Trophoblast cell (in vitro differentiated cells and primary cell): ENCODE measurements around the gene CASTOR1.

ENCODE experiments used
- DNase-seq, 2 donors: peaks; one replicate each; pipeline ENCODE4 v3.0.0-alpha.2; 2016
- H2AFZ ChIP-seq: 2 replicates; pipeline ENCODE4 v1.6.1; 2013; ENCODE audit warnings: low read length, moderate library complexity, mild to moderate bottlenecking; ENCODE audit not compliant: insufficient read depth, poor library complexity
- H2AK5ac ChIP-seq: 2 replicates; pipeline ENCODE4 v1.6.1; 2013; ENCODE audit warnings: mild to moderate bottlenecking, low read length
- H2BK120ac ChIP-seq: 2 replicates; pipeline ENCODE4 v1.6.1; 2013; ENCODE audit warnings: low read length, mild to moderate bottlenecking, moderate library complexity; ENCODE audit not compliant: insufficient read depth, poor library complexity
- H2BK12ac ChIP-seq: 2 replicates; pipeline ENCODE4 v1.6.1; 2013; ENCODE audit warnings: mild to moderate bottlenecking, low read length, moderate library complexity
- H2BK5ac ChIP-seq: 2 replicates; pipeline ENCODE4 v1.6.1; 2013; ENCODE audit warnings: low read length, low read depth, moderate library complexity, mild to moderate bottlenecking; ENCODE audit not compliant: poor library complexity
- H3K14ac ChIP-seq: 2 replicates; pipeline ENCODE4 v1.6.1; 2013; ENCODE audit warnings: mild to moderate bottlenecking, low read length
- H3K18ac ChIP-seq: 2 replicates; pipeline ENCODE4 v1.6.1; 2013; ENCODE audit warnings: mild to moderate bottlenecking, low read length
- H3K23ac ChIP-seq: 2 replicates; pipeline ENCODE4 v1.6.1; 2013; ENCODE audit warnings: low read length
- H3K27ac ChIP-seq: 2 replicates; pipeline ENCODE4 v1.5.1; 2013; ENCODE audit warnings: low read depth, mild to moderate bottlenecking, inconsistent platforms, low read length, moderate library complexity
- H3K27me3 ChIP-seq: 2 replicates; pipeline ENCODE4 v1.6.1; 2013; ENCODE audit warnings: inconsistent platforms, mild to moderate bottlenecking, low read length, moderate library complexity; ENCODE audit not compliant: insufficient read depth
- H3K36me3 ChIP-seq, 2 experiments: 1 replicate in 1 of 2; 2 replicates in 1 of 2; pipeline ENCODE4 v1.6.1; 2013; ENCODE audit warnings: low read length in 2 of 2, mild to moderate bottlenecking in 2 of 2, moderate library complexity in 1 of 2; ENCODE audit not compliant: insufficient read depth in 2 of 2, control insufficient read depth in 1 of 2
- H3K4ac ChIP-seq: 2 replicates; pipeline ENCODE4 v1.6.1; 2013; ENCODE audit warnings: low read depth, mild to moderate bottlenecking, low read length, moderate library complexity
- H3K4me1 ChIP-seq, 2 experiments: 1 replicate in 1 of 2; 2 replicates in 1 of 2; pipeline ENCODE4 v1.6.1; 2013; ENCODE audit warnings: low read length in 2 of 2, mild to moderate bottlenecking in 2 of 2, moderate library complexity in 1 of 2; ENCODE audit not compliant: insufficient read depth in 2 of 2, control insufficient read depth in 1 of 2
- H3K4me2 ChIP-seq: 2 replicates; pipeline ENCODE4 v1.6.1; 2013; ENCODE audit warnings: inconsistent platforms, mild to moderate bottlenecking, low read length, moderate library complexity
- H3K4me3 ChIP-seq: 2 replicates; pipeline ENCODE4 v1.5.1; 2013; ENCODE audit warnings: mild to moderate bottlenecking, low read depth, low read length, inconsistent platforms
- H3K79me1 ChIP-seq: one replicate; pipeline ENCODE4 v1.6.1; 2013; ENCODE audit warnings: low read length
- H3K79me2 ChIP-seq: 2 replicates; pipeline ENCODE4 v1.6.1; 2013; ENCODE audit warnings: low read length, mild to moderate bottlenecking; ENCODE audit not compliant: control insufficient read depth, insufficient read depth, poor library complexity
- H3K9ac ChIP-seq: 2 replicates; pipeline ENCODE4 v1.6.1; 2013; ENCODE audit warnings: mild to moderate bottlenecking, low read length
- H3K9me3 ChIP-seq: 2 replicates; pipeline ENCODE4 v1.6.1; 2013; ENCODE audit warnings: low read depth, mild to moderate bottlenecking, control low read depth, inconsistent platforms, low read length; ENCODE audit not compliant: insufficient read depth
- H4K12ac ChIP-seq: 2 replicates; pipeline ENCODE4 v1.6.1; 2013; ENCODE audit warnings: low read depth, mild to moderate bottlenecking, low read length, moderate library complexity
- H4K8ac ChIP-seq: 2 replicates; pipeline ENCODE4 v1.6.1; 2013; ENCODE audit warnings: low read depth, mild to moderate bottlenecking, low read length, moderate library complexity
- H4K91ac ChIP-seq: one replicate; pipeline ENCODE4 v1.6.1; 2013; ENCODE audit warnings: low read depth, mild to moderate bottlenecking, low read length, moderate library complexity
- WGBS: extraction: QIAGEN DNeasy Blood & Tissue Kit; methylation state at CpG from one replicate; pipeline ENCODE4 v1.1.7; 2013; ENCODE audit warnings: missing lambda C conversion rate; ENCODE audit not compliant: insufficient read length, insufficient coverage; ENCODE audit errors: extremely low coverage; 5-methylcytosine and 5-hydroxymethylcytosine counted together

Gene CASTOR1

GRCh38 chr22:30290342-30291057 is 1.2 kb upstream of the CASTOR1 start:
- Histone ChIP-seq H3K9ac (no peak overlapping the region), H2AFZ (no peak overlapping the region), H3K4me3 (no peak overlapping the region), H2BK12ac (no peak overlapping the region), H3K4me1 (peaks cover 24 to 27% of the 10 kb centered on the region in 2 experiments), H3K27me3 (no peaks in the 10 kb centered on the region), H3K9me3 (peaks cover 3% of the 10 kb centered on the region), H2BK120ac (no peak overlapping the region), H3K79me2 (peaks cover 6% of the 10 kb centered on the region), H3K4ac (no peak overlapping the region), H3K36me3 (peaks cover 55 to 57% of the 10 kb centered on the region in 2 experiments), H3K79me1 (peaks cover 10% of the 10 kb centered on the region), H4K8ac (no peak overlapping the region), H2BK5ac (no peak overlapping the region), H4K91ac (no peak overlapping the region), H3K23ac (no peak overlapping the region), H3K27ac (peak overlapping the region; percentile 54), H3K4me2 (no peak overlapping the region), H2AK5ac (peak overlapping the region; percentile 21), H3K18ac (peak overlapping the region; percentile 0), H3K14ac (peak overlapping the region; percentile 26), H4K12ac (no peak overlapping the region)
- peak; percentile 62 to 70 for DNase-seq
- WGBS, result no CpG with 5 or more reads among the region's 3 CpGs

GRCh38 chr22:30289980-30290313 is 642 bp upstream of the CASTOR1 start:
- H2BK12ac ChIP-seq, result no peak overlapping the region
- H2BK120ac ChIP-seq, result no peak overlapping the region
- peak overlapping the region; percentile 10 for H4K91ac ChIP-seq
- H3K27ac ChIP-seq, result peak overlapping the region; percentile 54
- peaks cover 10% of the 10 kb centered on the region for H3K79me1 ChIP-seq
- H3K9ac ChIP-seq, result no peak overlapping the region
- peaks cover 55 to 57% of the 10 kb centered on the region in 2 experiments for H3K36me3 ChIP-seq
- peak overlapping the region; percentile 33 for H3K4me3 ChIP-seq
- peak overlapping the region; percentile 33 for H4K8ac ChIP-seq
- H3K4me2 ChIP-seq, result peak overlapping the region; percentile 61
- peaks cover 6% of the 10 kb centered on the region for H3K79me2 ChIP-seq
- no peaks in the 10 kb centered on the region for H3K27me3 ChIP-seq
- no peak overlapping the region for H4K12ac ChIP-seq
- no peak overlapping the region for H3K14ac ChIP-seq
- DNase-seq, result no peak
- peaks cover 3% of the 10 kb centered on the region for H3K9me3 ChIP-seq
- peaks cover 24 to 27% of the 10 kb centered on the region in 2 experiments for H3K4me1 ChIP-seq
- no CpG with 5 or more reads among the region's 12 CpGs for WGBS
- no peak overlapping the region for H2AK5ac ChIP-seq
- no peak overlapping the region for H2AFZ ChIP-seq
- no peak overlapping the region for H3K4ac ChIP-seq
- no peak overlapping the region for H3K18ac ChIP-seq
- no peak overlapping the region for H3K23ac ChIP-seq
- peak overlapping the region; percentile 7 for H2BK5ac ChIP-seq

- Histone ChIP-seq H3K4me1 (peaks cover 24 to 27% of the 10 kb centered on the region in 2 experiments), H2BK120ac (peak overlapping the region; percentile 72), H3K9me3 (peaks cover 3% of the 10 kb centered on the region), H2BK5ac (peak overlapping the region; percentile 81), H3K18ac (peak overlapping the region; percentile 31), H3K23ac (no peak overlapping the region), H3K4me3 (peak overlapping the region; percentile 84), H2AK5ac (peak overlapping the region; percentile 5), H4K12ac (peak overlapping the region; percentile 43), H2BK12ac (peak overlapping the region; percentile 51), H4K91ac (peak overlapping the region; percentile 77), H3K27me3 (no peaks in the 10 kb centered on the region), H3K27ac (peak overlapping the region; percentile 77), H3K4me2 (peak overlapping the region; percentile 81), H3K79me1 (peaks cover 10% of the 10 kb centered on the region), H3K36me3 (peaks cover 51 to 55% of the 10 kb centered on the region in 2 experiments), H3K4ac (peak overlapping the region; percentile 58), H3K14ac (peak overlapping the region; percentile 87), H3K79me2 (peaks cover 6% of the 10 kb centered on the region), H4K8ac (peak overlapping the region; percentile 20), H3K9ac (peak overlapping the region; percentile 70), H2AFZ (peak overlapping the region; percentile 5)
- WGBS, result no CpG with 5 or more reads among the region's 27 CpGs
- DNase-seq, result no peak
Measured at GRCh38 chr22:30288419-30289140, 725 bp downstream of the CASTOR1 start.

- H3K4me3 ChIP-seq, result no peak overlapping the region
- no peak overlapping the region for H3K23ac ChIP-seq
- peaks cover 5% of the 10 kb centered on the region for H3K9me3 ChIP-seq
- H4K12ac ChIP-seq, result no peak overlapping the region
- peak overlapping the region; percentile 81 for H3K4me2 ChIP-seq
- DNase-seq, result peak; percentile 95 to 97
- no peak overlapping the region for H2BK120ac ChIP-seq
- no peak overlapping the region for H4K91ac ChIP-seq
- peaks cover 49 to 55% of the 10 kb centered on the region in 2 experiments for H3K36me3 ChIP-seq
- peaks cover 6% of the 10 kb centered on the region for H3K79me2 ChIP-seq
- no peak overlapping the region for H2BK12ac ChIP-seq
- H4K8ac ChIP-seq, result no peak overlapping the region
- no peak overlapping the region for H3K14ac ChIP-seq
- H3K4me1 ChIP-seq, result peaks cover 24 to 29% of the 10 kb centered on the region in 2 experiments
- no CpG with 5 or more reads among the region's 5 CpGs for WGBS
- no peak overlapping the region for H2AK5ac ChIP-seq
- no peak overlapping the region for H3K4ac ChIP-seq
- H3K27ac ChIP-seq, result peak overlapping the region; percentile 77
- H3K9ac ChIP-seq, result no peak overlapping the region
- peak overlapping the region; percentile 81 for H2BK5ac ChIP-seq
- no peaks in the 10 kb centered on the region for H3K27me3 ChIP-seq
- H2AFZ ChIP-seq, result no peak overlapping the region
- no peak overlapping the region for H3K18ac ChIP-seq
- H3K79me1 ChIP-seq, result peaks cover 10% of the 10 kb centered on the region
Measured at GRCh38 chr22:30287648-30288418, 1.5 kb downstream of the CASTOR1 start.
